GM18526 (cell line): ENCODE data around the gene SNN.

ENCODE experiments used
- POLR2A ChIP-seq: IDR thresholded peaks from 3 replicates; pipeline ENCODE4 v1.6.1; 2011; ENCODE audit not compliant: insufficient read length; ENCODE audit errors: extremely low read depth

Gene SNN

DNA sequence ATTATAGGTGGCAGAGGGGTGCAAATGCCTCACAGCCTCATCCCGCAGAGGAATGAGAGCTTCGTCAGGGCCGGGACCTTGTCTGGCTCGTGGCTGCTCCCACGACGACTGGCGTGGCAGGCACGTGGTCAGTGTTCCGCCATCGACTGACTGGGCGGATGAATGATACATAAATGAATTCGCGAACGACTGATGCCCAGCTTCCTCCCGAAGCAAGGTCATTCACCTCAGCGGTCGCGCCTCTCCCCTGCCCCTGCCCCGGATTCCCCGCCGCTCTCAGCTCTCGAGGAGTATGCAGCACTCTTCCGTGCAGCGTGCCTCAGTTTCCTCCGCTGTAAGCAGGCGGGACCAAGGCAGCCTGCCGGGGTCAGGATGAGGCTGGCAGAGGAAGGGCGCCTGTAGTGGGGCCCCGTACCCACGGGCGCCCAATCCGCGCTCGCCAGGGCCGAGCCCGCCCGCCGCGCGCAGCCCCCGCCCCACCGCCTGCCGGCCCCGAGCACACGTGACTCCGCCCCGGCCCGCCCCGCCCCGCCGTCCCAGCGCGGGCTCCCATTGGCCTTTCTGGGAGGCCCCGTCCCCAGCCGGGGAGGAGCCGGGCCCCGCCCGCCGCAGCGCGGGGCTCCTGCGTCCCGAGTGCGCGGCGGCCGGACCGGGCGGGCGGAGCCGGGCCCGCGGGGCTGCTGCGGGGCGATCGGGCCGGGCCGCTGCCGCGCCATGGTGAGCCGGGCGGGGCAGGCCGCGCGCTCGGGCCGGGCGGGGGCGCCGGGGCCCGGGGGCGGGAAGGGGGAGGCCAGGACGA, at the start of gene SNN:
Gene SNN (plus strand): TSS at position 632 of the 799 bp plus-strand sequence. CDS start 7,605 bp downstream, outside the sequence.
- TF ChIP-seq POLR2A = no peak

DNA sequence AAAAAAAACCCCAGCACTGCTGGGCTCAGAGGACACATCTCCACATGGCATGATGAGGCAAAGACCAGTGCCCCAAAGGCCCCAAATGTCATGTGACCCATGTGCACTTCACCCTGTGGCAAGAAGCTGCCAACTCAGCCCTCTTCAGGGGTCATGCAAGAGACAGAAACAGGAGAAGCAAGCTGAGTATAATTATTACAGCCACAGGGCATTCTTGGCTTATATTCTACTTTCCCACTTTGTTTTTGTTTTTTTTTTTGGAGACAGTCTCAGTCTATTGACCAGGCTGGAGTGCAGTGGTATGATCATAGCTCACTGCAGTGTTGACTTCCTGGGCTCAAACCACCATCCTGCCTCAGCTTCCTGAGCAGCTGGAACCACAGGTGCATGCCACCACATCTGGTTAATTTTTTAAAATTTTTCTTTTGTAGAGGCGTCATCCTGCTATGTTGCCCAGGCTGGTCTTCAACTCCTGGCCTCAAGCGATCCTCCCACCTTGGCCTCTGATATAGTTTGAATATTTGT, 48.9 kb upstream of the SNN start:
- no peak for TF ChIP-seq POLR2A

DNA sequence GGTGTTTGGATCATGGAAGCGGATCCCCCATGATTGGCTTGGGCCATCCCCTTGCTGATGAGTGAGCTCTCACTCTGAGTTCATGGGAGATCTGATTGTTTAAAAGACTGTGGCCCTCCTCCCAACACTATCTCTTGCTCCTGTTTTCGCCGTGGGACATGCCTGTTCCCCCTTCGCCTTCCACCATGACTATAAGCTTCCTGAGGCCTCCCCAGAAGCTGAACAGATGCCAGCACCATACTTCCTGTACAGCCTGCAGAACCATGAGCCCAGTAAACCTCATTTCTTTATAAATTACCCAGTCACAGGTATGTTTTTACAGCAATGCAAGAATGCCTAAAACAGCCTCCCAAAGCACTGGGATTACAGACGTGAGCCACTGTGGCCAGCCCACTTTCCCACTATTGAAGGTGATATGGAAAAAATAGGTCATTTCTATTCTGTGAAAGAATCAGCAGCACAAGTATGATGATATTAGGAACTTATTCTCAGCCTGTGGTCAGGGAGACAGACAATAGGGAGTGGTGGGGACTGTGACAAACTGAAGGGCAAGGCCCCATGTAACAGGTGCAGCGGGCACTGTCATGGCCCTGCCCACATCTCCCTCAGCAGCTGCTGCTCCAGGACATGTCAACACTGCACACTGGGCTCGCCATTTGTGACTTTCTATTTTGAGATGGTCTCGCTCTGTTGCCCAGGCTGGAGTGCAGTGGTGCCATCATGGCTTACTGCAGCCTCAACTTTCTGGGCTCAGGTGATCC, 47.8 kb upstream of the SNN start:
- TF ChIP-seq POLR2A = no peak

DNA sequence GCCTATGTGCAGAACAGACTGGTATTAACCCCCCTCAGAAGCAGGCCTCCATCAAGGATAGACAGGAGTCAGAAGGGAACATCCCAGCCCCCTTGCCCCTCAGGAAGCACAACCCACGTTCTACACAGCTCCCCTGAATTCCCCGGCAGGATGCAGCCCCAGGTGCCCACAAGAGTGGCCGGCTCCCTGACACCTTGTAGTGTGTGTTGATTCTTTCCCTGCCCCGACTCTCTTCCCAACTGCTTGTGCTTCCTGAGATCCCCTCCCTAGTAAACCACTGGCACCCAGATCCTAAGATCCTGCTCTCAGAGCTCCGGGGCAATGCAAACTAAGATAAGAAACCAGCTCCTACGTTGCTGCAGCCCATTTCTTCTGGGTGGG, 46.7 kb upstream of the SNN start:
- TF ChIP-seq POLR2A = no peak

DNA sequence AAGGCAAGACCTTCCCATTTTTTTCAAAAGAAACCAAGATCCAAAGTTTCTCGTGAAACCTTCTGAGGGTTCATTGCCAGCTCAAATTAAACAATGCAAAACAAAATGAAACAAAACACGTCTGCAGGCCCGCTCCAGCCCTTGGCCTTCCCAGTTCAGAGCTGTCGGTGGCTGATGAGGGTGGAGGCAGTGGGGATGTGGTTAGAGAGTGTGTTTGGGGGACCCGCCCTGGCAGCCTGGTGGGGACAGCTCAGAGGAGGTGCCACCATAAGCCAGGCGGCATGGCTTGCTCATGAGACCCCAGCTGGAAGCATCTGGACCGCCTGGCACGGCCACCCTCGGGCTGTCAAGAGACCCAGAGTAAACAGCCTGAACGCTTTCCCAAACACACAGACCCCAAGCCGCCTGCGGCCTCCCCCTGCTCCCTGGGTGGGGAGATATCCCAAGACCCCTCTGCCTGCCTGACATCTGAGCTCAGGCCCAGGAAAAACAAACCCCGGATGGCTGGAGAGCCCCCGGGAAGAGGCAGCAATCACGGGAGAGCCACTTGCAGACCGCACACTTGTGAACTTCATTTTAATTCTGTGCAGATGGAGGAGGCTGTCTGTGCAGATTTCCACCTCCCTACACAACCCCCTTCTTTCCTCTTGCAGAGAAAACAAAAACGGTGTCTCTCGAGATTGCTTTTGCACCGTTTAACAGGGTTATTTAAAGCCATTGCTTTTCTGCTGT, 46.2 kb upstream of the SNN start:
- no peak for TF ChIP-seq POLR2A

DNA sequence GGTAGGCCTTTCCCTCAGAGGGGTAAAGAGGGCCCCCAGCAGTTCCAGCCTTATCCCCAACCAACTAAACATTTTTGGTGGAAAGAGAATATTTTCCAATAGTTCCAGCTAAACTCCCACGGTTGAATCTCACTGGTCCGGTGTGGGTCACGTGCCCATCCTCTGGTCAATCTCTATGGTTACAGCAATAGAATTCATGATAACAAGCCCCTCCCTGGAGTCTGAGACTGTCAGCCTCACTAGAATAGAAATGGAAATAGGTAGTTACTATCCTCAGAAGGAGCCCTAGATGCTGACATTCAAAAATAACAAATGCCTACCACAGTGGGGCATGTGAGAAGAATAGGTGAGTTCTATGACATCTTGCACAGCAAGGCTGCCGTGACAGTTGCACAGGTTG, 44.0 kb upstream of the SNN start:
- TF ChIP-seq POLR2A = no peak

DNA sequence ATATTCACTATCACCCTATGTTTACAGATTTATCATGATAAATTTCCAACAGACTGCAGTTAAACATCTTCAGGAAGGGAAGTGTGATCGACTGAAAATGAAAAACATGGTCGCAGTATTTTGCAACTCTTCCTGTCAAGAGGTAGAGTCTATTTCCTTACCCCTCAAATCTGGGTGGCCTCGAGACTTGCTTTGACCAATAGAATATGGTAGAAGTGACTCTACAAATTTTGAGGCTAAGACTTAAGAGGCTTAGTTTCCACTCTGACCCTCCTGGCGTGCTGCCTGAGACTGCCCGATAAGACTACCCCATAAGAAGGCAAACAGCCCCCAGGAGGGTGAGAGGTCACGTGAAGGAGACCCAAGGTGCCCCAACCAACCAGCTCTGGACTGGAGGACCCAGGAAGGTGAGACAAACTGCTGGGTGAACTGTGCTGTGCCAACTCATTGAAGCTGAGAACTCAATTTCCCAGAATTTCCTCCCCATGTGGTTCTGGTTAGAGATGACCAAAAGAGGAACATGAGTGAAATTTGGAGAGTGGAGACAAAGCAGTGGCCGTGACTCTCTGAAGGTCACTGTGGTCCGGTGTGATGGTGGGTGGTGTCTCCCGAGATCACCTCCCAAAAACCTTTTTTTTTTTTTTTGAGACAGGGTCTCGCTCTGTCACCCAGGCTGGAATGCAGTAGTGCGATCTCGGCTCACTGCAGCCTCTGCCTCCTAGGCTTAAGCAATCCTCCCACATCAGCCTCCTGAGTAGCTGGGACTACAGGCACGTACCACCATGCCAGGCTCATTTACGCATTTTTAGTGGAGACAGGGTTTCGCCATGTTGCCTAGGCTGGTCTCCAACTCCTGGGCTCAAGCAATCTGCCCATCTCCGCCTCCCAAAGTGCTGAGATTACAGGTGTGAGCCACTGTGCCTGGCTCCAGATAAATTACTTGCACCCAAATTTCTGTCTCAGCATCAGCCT, 43.3 kb upstream of the SNN start:
- no peak for TF ChIP-seq POLR2A

DNA sequence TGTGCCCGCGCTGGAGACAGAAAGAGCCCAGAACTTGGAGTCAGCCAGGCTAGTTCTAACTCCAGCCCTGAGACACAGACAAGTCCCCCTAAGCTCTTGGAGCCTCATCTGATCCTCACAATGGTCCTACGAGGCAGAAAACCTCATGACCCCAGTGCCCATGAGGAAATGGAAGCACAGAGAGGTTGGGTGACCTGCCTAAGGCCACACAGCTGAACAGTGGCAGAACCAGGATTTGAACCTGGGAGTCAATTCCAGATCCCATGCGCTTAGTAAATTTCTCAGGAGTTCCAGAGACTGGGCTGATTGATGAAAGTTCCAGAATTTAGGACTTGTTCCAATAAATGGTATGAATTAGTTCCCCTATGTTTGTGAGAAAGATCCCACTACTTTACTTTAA, 42.5 kb upstream of the SNN start:
- no peak for TF ChIP-seq POLR2A

DNA sequence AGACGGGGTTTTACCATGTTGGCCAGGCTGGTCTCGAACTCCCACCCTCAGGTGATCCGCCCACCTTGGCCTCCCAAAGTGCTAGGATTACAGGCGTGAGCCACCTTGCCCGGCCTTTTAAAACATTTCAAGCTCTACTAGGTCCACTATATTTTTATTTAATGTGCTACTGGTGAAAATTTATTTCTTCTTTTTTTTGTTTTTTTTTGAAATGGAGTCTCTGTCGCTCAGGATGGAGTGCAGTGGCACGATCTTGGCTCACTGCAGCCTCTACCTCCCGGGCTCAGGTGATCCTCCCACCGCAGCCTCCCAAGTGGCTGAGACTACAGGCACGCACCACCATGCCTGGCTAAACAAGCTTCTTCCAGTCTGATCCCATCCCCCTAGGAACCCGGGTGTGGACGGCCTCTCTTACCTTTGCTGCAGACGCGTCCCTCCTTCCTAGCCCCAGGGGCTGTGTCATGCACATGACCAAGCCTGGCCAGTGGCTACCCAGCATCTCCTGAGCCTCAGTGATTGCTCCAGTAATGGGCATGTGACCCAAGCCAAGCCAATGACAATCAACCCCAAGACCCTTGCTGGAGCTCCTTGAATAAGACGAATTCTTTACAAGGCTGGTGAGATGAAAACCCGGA, 41.5 kb upstream of the SNN start:
- no peak for TF ChIP-seq POLR2A

DNA sequence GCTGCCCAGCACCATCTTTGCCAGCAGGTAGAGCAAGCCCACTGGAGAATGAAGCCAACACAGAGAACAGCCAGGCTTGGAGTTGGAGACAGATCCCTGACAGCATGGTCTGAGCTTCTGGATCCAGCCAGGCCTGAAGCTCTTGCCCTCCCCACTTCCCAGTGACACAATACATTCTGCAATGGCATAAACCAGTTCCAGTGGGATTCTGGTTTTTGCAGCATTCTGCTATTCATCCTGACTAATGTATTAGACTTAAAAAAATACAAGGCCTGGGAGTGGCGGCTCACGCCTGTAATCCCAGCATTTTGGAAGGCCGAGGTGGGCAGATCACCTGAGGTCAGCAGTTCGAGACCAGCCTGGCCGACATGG, 41.0 kb upstream of the SNN start:
- TF ChIP-seq POLR2A = no peak

DNA sequence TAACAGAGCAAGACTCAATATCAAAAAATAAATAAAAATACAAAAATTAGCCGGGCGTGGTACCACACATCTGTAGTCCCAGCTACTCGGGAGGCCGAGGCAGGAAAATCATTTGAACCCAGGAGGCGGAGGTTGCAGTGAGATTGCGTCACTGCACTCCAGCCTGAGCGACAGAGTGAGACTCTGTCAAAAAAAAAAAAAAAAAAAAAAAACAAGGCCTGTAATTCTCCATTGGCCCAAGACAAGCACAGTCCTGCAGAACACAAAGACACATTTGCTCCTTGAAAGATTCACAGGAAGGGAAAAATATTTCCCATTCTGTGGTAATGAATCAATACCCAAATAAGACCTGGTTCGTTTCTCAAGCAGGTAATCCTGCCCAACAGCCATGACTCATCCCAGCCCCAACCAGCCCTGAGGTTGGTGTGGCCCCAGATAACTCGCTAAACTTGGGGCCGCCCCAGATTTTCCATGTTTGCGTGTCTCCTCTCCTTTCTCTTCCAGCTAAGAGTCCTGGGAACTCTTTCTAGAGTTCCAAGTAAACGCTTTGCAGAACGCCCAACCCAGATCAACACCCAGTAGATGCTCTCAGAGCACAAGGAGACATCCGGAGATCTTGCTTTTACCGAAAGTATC, 40.3 kb upstream of the SNN start:
- no peak for TF ChIP-seq POLR2A

DNA sequence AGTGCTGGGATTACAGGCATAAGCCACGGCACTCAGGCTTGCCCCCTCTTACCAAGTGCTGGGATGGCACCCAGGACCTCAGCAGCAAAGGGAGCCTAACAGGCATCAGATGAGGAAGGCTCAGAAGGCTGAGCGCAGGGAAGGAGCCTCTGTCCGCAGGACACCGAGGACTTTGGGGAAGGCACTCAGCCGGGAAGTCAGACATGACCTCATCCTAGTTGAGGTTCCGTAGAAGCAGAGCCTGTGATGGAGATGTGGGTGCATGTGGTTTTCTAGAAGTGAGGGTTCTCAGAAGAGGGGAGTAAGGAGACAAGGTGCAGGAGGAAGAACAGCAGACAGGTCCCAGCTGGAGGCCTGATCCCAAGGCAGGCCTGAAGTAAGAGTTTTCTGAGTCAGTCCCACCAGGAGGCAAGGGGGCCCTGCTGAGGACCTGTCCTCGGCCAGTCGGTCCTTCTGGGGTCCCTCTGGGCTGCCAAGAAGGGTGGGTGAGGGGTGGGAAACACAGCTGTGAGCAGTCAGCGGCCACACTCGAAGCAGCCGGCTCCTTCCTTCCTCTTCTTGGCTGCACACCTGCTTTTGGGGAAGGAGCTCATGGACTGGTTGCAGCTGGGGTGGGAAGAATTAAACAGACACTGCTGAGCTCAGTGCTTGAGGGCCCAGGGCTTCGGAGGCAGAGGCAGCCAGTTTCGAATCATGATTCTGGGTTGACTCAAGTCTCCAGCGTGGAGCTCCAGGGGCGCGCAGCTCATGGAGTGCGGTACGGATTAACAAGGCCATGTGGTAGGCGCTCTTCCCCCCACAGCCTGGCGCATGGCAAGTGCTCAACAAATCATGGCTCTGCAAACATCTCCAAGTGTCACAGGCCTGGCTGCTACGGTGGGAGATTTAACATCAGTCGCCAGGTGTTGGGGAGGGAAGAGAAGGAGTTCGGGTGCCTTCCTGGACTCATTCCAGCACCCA, 38.9 kb upstream of the SNN start:
- no peak for TF ChIP-seq POLR2A
